ENCODE results near the gene MYCBPAP. TPM values are rescaled to one million over a fixed set of nuclear protein-coding genes. Genes with fewer than 3 reads are reported as not detected.

The MYCBPAP gene
- total RNA-seq, 1 experiment from 2014 or later = 0.58 TPM

- in situ Hi-C loops (cut with HindIII; ENCODE audit: low sequenced_read_pairs) = no loop called here
- peak; percentile 92 for DNase-seq (ENCODE audit: low spot score)
These were observed 25.7 kb upstream of the MYCBPAP start for GRCh38 chr17:50482516-50482915.

- in situ Hi-C loops (cut with HindIII; ENCODE audit: low sequenced_read_pairs) = no loop called here
- no peak for DNase-seq (ENCODE audit: low spot score)
These were observed 25.0 kb upstream of the MYCBPAP start for GRCh38 chr17:50483266-50483665.

GRCh38 chr17:50484386-50485155, 23.7 kb upstream of the MYCBPAP start:
- DNase-seq (ENCODE audit: low spot score) = no peak
- in situ Hi-C loops (cut with HindIII; ENCODE audit: low sequenced_read_pairs) = no loop called here

- DNase-seq (ENCODE audit: low spot score) = no peak
- in situ Hi-C loops (cut with HindIII; ENCODE audit: low sequenced_read_pairs) = no loop called here
These were observed 20.8 kb upstream of the MYCBPAP start for GRCh38 chr17:50487213-50488096.

- DNase-seq (ENCODE audit: low spot score) = no peak
- in situ Hi-C loops (cut with HindIII; ENCODE audit: low sequenced_read_pairs) = no loop called here
These were observed 19.4 kb upstream of the MYCBPAP start for GRCh38 chr17:50488880-50489279.

GRCh38 chr17:50491505-50491904, 16.7 kb upstream of the MYCBPAP start:
- in situ Hi-C loops (cut with HindIII; ENCODE audit: low sequenced_read_pairs) = no loop called here
- DNase-seq (ENCODE audit: low spot score) = no peak

- no peak for DNase-seq (ENCODE audit: low spot score)
- in situ Hi-C loops (cut with HindIII; ENCODE audit: low sequenced_read_pairs) = no loop called here
These were observed 16.0 kb upstream of the MYCBPAP start for GRCh38 chr17:50492214-50492613.

GRCh38 chr17:50493744-50494143, 14.5 kb upstream of the MYCBPAP start:
- in situ Hi-C loops (cut with HindIII; ENCODE audit: low sequenced_read_pairs) = no loop called here
- no peak for DNase-seq (ENCODE audit: low spot score)

- DNase-seq (ENCODE audit: low spot score) = no peak
- in situ Hi-C loops (cut with HindIII; ENCODE audit: low sequenced_read_pairs) = no loop called here
These were observed 12.9 kb upstream of the MYCBPAP start for GRCh38 chr17:50495217-50495823.

- no peak for DNase-seq (ENCODE audit: low spot score)
- in situ Hi-C loops (cut with HindIII; ENCODE audit: low sequenced_read_pairs) = no loop called here
These were observed 12.3 kb upstream of the MYCBPAP start for GRCh38 chr17:50495918-50496317.

GRCh38 chr17:50498021-50498874, 10.0 kb upstream of the MYCBPAP start:
- no peak for DNase-seq (ENCODE audit: low spot score)
- in situ Hi-C loops (cut with HindIII; ENCODE audit: low sequenced_read_pairs) = no loop called here

- in situ Hi-C loops (cut with HindIII; ENCODE audit: low sequenced_read_pairs) = no loop called here
- no peak for DNase-seq (ENCODE audit: low spot score)
These were observed 9.0 kb upstream of the MYCBPAP start for GRCh38 chr17:50499270-50499669.

GRCh38 chr17:50499721-50500120, 8.5 kb upstream of the MYCBPAP start:
- DNase-seq (ENCODE audit: low spot score) = no peak
- in situ Hi-C loops (cut with HindIII; ENCODE audit: low sequenced_read_pairs) = no loop called here

- DNase-seq (ENCODE audit: low spot score) = no peak
- in situ Hi-C loops (cut with HindIII; ENCODE audit: low sequenced_read_pairs) = no loop called here
These were observed 7.2 kb upstream of the MYCBPAP start for GRCh38 chr17:50501054-50501453.

- DNase-seq (ENCODE audit: low spot score) = no peak
- in situ Hi-C loops (cut with HindIII; ENCODE audit: low sequenced_read_pairs) = no loop called here
These were observed 5.8 kb upstream of the MYCBPAP start for GRCh38 chr17:50502301-50502990.

GRCh38 chr17:50505591-50506130, 2.6 kb upstream of the MYCBPAP start:
- in situ Hi-C loops (cut with HindIII; ENCODE audit: low sequenced_read_pairs) = no loop called here
- DNase-seq (ENCODE audit: low spot score) = no peak

- DNase-seq (ENCODE audit: low spot score) = no peak
- in situ Hi-C loops (cut with HindIII; ENCODE audit: low sequenced_read_pairs) = no loop called here
These were observed 1.9 kb upstream of the MYCBPAP start for GRCh38 chr17:50506298-50506697.
